LoVo (cell line): Measurements from ENCODE around the gene CENPT.
"Not testable (repeated sequence)": the region's sequence is repeated elsewhere in the genome, so short reads cannot be mapped to it uniquely, and the experiment has no call there.

Source experiments
- DNase-seq: peaks from one replicate; pipeline ENCODE4 v3.0.0-alpha.2; 2016; ENCODE audit warnings: low spot score

The CENPT gene

GRCh38 chr16:67874372-67874771, 26.9 kb upstream of the CENPT start:
- no peak for DNase-seq

- DNase-seq, result no peak
Measured at GRCh38 chr16:67873435-67874370, 26.2 kb upstream of the CENPT start.

- DNase-seq, result peak; percentile 73
Measured at GRCh38 chr16:67872631-67873434, 25.3 kb upstream of the CENPT start, which contains the start of gene EDC4. TSS of gene EDC4 (plus strand) at chr16:67873052. CDS start at chr16:67873262, 210 bp downstream.

GRCh38 chr16:67872131-67872630, 24.7 kb upstream of the CENPT start:
- no peak for DNase-seq

- DNase-seq, result no peak
Measured at GRCh38 chr16:67871256-67871655, 23.8 kb upstream of the CENPT start.

GRCh38 chr16:67869653-67870052, 22.2 kb upstream of the CENPT start:
- no peak for DNase-seq

GRCh38 chr16:67868290-67868689, 20.8 kb upstream of the CENPT start:
- DNase-seq, result no peak

GRCh38 chr16:67865318-67865717, 17.8 kb upstream of the CENPT start:
- DNase-seq, result no peak

- DNase-seq, result no peak
Measured at GRCh38 chr16:67864594-67864993, 17.1 kb upstream of the CENPT start.

GRCh38 chr16:67864044-67864443, 16.6 kb upstream of the CENPT start:
- not testable (repeated sequence) for DNase-seq

- DNase-seq, result no peak
Measured at GRCh38 chr16:67862623-67863583, 15.4 kb upstream of the CENPT start.

GRCh38 chr16:67861877-67862276, 14.4 kb upstream of the CENPT start:
- no peak for DNase-seq

- no peak for DNase-seq
Measured at GRCh38 chr16:67860589-67861398, 13.3 kb upstream of the CENPT start.

- DNase-seq, result no peak
Measured at GRCh38 chr16:67858500-67858899, 11.0 kb upstream of the CENPT start.

- DNase-seq, result peak; percentile 85
Measured at GRCh38 chr16:67857547-67858233, 10.2 kb upstream of the CENPT start.

- DNase-seq, result no peak
Measured at GRCh38 chr16:67856927-67857546, 9.5 kb upstream of the CENPT start.

- DNase-seq, result no peak
Measured at GRCh38 chr16:67855789-67856188, 8.3 kb upstream of the CENPT start.

- DNase-seq, result no peak
Measured at GRCh38 chr16:67853670-67854069, 6.2 kb upstream of the CENPT start.

- DNase-seq, result no peak
Measured at GRCh38 chr16:67848118-67848517, 625 bp upstream of the CENPT start.
